Dermis microvascular lymphatic vessel endothelial cell (primary cell): Measurements from ENCODE around the gene RHOC. TPM values are rescaled to one million over a fixed set of nuclear protein-coding genes. Genes with fewer than 3 reads are reported as not detected.

Experiments
- DNase-seq, 2 donors: peaks; one replicate each; pipeline versions ENCODE4 v3.0.0 to v3.0.0-alpha.2; 2010; ENCODE audit warnings: low read depth in 2 of 2
- total RNA-seq: library from RNA; depleted of rRNA; stranded (reverse); fragments of >200 nt; gene quantifications from 2 replicates; pipeline ENCODE4 v1.2.1, GENCODE V29; 2014

Gene RHOC
- total RNA-seq, 1 donor from 2014 or later = 559 TPM

GRCh38 chr1:112685913-112686312, 21.0 kb downstream of the RHOC start:
- DNase-seq = no peak

GRCh38 chr1:112678605-112679004, 28.3 kb downstream of the RHOC start:
- no peak for DNase-seq

DNA sequence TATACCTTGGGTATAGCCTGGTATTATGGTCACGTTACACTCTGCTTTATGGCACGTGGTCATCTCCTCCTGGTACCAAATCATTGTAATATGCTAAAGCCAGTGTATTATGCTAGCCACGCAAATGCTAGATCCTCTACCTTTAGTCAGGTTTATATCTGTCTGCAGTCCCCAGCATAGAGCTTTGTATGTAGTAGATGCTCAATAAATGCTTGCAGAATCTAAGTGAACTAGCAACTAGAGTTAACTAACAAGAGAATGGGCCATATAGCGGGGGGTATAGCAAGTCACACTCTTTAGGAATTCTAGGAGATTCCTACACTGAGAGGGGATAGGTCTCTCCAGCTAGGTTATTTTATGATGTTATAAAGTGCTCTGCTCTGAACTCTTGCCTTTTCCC, 29.4 kb downstream of the RHOC start:
- DNase-seq = no peak

- no peak for DNase-seq
Measured at GRCh38 chr1:112676543-112676942, 30.4 kb downstream of the RHOC start.

DNA sequence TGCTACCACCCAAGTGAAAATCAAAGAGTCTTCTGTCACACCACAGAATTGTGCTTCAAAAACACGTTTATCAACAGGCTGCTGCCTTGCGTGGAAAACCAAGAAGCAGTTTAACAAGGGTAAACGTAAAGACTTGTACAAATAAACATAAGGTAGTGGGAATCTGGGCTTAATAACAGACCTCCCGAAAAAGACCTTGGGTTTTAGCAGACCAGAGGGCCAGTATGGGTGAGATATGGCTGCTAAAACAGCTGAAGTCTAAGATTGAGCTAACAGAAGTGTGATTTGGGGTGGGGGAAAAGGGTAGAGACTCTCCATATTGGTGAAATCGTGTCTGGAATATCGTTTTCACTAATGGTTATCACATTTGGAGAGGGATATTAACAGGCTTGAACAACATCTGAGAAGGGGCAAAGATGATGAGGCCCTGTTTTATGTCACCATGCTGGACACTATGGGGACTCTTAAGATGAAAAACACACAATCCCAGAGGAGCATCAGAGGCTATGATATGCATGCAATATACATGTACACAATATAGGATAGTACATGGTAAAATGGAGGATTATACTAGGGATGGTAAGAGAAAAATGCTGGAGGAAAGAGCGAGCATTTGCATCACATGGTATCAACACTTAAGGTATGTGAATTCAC, 31.1 kb downstream of the RHOC start:
- no peak for DNase-seq

GRCh38 chr1:112674986-112675727, 31.8 kb downstream of the RHOC start:
- peak in 1 of 2 donors; percentile 55 for DNase-seq

GRCh38 chr1:112674440-112674985, 32.4 kb downstream of the RHOC start, which contains the start of gene MOV10:
TSS of gene MOV10 (plus strand) at chr1:112674659. CDS start at chr1:112674913, 254 bp downstream.
- peak; percentile 55 to 78 for DNase-seq

DNA sequence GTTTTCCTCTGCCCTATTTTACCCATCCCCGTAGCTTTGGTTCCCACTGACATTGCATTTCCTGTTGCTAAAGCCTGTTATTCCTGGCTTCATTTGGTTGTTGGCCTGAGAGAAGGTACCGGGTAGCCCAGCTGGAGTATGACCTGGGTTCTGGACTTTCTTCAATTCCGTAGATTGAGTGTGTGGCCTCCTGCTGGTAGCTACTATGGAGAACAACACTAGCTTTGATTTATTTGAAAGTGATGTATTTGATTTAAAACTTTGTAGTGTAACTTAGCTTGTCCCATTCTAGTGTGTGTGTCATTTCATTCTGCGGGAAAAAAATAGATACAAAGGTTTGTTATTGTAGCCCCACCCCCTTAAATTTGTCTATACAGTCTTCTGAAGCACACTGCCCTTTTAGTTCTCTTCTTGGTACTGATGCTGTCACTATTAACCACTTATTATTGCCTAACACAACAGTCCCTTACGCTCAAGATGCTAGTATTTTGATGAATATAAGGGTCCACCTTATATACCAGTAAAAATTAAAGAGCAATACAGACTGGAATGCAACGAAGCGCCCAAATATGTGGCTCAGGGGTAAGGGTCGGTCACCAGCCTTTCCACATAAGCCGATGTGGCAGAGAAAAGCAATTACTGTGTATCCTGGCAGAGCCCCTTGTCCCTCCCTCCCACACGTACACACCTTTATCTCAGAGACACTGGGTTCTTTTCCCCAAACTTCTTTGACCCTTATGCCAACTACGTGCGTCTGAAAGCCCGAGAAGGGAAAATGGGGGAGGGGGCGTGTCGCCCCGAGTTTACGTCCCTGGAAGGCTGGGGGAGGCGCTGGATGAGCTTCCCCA, 33.1 kb downstream of the RHOC start:
- DNase-seq = peak; percentile 66

- DNase-seq = no peak
Measured at GRCh38 chr1:112672842-112673241, 34.1 kb downstream of the RHOC start.

DNA sequence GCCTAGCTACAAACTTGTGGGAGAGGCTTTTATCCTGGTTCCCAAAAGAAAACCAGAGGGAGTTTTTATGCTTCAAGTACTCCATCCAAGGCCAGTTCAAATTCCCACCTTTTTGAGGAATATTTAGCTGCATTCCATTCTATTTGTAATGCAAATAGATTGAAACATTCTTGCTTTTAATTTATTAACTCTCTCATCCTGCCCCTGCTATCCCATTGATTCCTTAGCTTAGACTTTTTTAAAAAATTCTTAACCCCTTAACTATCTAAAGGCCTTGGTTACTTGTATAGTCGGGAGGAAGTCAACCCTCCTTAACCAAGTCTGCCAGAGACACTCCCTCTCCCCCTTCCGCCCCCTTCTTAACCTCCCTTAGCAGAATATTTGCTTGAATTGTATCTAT, 34.9 kb downstream of the RHOC start:
- DNase-seq = no peak

DNA sequence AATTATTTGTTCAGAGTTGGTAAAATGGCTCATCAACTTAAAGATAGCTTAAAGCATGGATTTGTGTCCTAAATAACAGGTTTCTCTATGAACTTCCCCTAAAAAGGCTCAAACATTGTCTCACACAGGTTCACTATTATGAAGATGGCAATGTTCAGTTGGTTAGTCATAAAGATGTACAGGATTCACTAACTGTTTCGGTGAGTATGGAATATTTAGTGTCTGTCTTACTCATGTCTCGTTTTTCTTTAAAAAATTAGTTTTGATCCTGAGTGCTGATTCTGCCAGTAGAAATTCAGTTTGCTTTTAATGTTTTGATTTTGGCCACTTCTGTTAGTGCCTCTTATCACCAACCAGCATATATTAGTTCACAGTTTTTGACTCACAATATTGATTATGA, 40.0 kb downstream of the RHOC start:
- no peak for DNase-seq

DNA sequence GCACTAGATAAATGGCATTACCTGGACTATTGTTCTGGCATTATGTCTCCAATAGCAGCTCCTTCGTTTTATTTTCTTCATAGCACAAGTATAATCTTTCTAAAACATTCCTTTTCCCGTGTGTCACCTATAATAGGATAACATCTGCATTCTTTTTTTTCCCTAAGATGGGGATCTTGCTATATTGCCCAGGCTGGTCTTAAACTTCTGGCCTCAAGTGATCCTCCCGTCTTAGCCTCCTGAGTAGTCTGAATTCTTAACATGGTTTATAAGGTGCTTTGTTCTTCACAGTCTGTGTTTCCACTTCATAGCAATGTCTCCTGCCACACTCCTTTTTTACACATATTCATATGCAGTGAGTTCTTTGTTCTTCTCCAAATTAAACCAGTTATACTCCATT, 41.1 kb downstream of the RHOC start:
- no peak for DNase-seq

DNA sequence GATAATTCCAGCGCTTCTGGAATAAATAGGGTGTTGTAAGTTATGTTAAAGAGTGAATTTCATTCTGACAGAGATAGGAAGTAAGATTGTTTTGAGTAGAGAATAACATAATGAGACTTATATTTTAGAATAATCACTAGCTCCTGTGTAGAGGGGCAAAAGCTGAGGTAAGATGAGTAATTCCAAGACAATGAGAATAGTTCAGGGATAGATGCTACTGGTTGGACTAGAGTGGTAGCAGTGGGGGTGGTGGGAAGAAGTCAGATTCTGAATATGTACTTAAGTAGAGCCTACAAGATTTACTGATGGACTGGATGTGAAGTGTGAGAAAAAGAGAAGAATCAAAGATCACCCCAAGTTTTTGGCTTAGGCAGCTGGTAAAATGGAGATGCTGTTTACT, 55.7 kb downstream of the RHOC start:
- DNase-seq = no peak

Other genes with a start within 250 kb of the RHOC start
- 0.51 and 1.0 TPM in 2 replicates for gene WNT2B, start 198.2 kb downstream of the RHOC start, total RNA-seq
- gene ST7L, start 88.0 kb downstream of the RHOC start, total RNA-seq = 10.3 and 12.9 TPM in 2 replicates
- 171 and 180 TPM in 2 replicates for gene CAPZA1, start 87.3 kb downstream of the RHOC start, total RNA-seq
- 37.5 and 58.7 TPM in 2 replicates for gene MOV10, start 32.5 kb downstream of the RHOC start, total RNA-seq
- 0.64 and 0.76 TPM in 2 replicates for gene PPM1J, start 8.2 kb upstream of the RHOC start, total RNA-seq
- gene SLC16A1, start 249.1 kb upstream of the RHOC start, total RNA-seq = 51.2 and 70.3 TPM in 2 replicates